Adipose tissue (tissue), 3 donors: Measurements from ENCODE around the gene BPIFA3. TPM values are rescaled to one million over a fixed set of nuclear protein-coding genes. Genes with fewer than 3 reads are reported as not detected.

ENCODE experiments used
- H3K27ac ChIP-seq: one replicate; pipeline ENCODE4 v1.5.1; 2013; ENCODE audit warnings: low read depth, low read length
- WGBS, 3 donors: extraction: QIAGEN DNeasy Blood & Tissue Kit; methylation state at CpG; one replicate each; pipeline ENCODE4 v1.1.7; 2013; 5-methylcytosine and 5-hydroxymethylcytosine counted together
- polyA plus RNA-seq, 3 donors: library from polyadenylated mRNA; stranded (reverse); fragments of 200-250 nt; gene quantifications; one replicate each; pipeline ENCODE4 v1.2.3, GENCODE V29; 2013
- donor health status: healthy with polysubstance abuse.
- donor health status: Bipolar disorder and iron deficiency.
- donor health status: healthy.

The BPIFA3 gene
- polyA plus RNA-seq, 3 donors = not detected

DNA sequence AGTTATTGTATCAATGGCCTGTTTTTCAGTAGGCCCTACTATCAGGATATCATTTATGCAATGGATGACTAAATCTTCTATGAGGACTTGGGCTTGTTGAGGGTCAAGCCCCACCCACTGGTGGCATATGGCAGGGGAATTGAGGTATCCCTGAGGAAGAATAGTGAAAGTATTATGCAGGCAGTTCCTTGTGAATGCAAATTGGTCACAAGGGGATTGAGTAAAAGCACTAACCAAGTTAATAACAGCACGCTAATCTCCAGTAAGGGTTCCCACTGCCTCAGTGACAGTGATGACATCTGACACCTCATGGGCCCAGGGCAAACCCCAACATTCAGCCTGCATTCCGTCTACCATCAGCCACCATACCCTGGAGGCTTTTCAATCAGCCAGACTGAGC lies 33.5 kb downstream of the BPIFA3 start:
- H3K27ac ChIP-seq = no peak overlapping the region
- WGBS, 3 donors = 45 to 53% (median 48%) methylated on average over 2 of the region's 2 CpGs

DNA sequence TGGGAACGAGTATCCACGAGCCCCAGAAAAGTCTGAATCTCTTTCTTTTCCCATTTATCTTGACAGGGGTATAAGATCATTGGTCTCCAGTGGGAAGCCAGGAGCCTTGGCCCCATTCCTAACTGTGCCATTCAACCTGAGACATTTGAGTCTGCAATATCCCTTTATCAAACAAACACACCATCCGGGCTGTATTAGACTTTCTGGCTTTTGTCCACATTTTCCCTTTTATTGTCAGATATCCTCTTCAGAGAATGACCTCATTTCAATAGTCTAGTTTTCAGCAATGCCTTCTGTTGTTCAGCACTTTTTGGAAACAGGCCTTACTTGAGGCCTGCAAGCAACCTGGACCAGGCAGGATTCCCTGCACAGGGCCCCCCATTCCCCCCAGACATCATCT lies 34.3 kb downstream of the BPIFA3 start:
- no peak overlapping the region for H3K27ac ChIP-seq
- 59 to 73% (median 68%) methylated on average over 3 of the region's 3 CpGs for WGBS, 3 donors

DNA sequence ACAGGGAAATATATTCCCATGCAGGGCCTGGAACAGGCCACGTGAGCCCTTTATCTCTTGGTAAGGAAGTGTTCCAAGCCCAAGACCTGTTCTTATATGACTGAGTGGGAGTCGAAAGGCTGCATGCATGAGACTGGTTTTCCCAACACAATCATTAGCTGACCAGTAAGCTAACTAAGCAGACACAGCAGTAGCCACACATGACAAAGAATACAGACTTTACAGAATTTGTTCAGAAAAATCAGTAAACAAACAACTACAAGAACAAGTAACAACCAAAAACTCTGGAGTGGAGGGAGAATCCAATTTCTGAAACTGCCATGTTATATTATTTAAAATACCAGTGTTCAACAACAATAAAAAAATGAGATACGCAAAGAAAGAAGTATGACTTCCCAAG lies 35.3 kb downstream of the BPIFA3 start:
- H3K27ac ChIP-seq = no peak overlapping the region
- 80 to 88% (median 84%) methylated on average over 3 of the region's 3 CpGs for WGBS, 3 donors

DNA sequence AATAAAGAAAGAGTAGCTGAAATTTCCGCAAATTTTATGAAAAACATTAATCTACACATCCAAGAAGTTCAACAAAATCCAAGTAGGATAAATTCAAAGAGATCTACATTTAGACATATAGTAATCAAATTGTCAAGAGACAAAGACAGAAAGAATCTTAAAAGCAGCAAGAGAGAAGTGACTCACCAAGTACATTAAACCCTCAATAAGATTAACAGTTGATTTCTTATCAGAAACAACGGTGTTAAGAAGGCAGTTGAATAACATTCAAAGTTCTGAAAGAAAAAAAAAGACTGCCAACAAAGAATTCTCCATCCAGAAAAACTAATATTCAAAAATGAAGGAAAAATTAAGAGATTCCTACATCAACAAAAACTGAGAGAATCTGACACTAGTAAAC lies 37.9 kb downstream of the BPIFA3 start:
- WGBS, 3 donors = 58 to 77% (median 73%) methylated on average over 2 of the region's 2 CpGs
- H3K27ac ChIP-seq = no peak overlapping the region

DNA sequence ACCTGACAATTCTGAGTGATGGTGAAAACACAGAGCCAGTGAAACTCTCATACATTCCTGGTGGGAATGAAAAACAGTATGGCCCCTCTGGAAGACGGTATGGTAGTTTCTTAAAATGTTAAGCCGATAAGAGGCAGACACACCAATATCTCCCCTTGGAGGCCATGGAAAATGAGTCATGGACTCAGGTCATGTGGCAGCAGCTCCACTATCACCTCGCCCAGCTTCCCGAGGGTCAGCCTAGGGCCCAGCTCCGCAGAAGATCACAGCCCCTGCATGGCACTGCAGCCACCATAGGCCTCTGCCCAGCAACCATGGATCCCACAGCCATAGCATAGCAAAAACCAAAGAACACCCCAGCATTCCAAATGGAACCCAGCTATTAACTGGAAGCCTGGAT lies 40.1 kb downstream of the BPIFA3 start:
- WGBS, 3 donors = 81 to 86% (median 83%) methylated on average over 5 of the region's 5 CpGs

DNA sequence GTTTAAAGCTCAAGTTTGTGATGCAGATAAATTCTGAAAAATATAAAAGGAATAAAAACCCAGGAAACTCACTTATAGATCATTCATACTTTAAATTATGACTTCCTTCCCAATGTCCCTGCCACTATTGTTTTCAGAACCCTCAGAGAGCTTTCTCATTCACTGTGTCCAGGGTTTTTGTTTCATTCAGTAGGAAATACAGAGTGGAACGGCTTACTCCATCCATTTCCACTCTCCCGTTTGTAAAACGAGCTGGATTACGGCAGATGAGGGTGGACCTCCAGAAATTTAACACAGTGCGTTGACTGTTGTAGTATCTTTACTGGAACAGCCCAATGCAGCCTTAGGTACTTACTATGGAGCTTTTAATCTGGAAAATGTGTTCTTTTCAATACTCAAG lies 42.2 kb downstream of the BPIFA3 start:
- 47 to 72% (median 53%) methylated on average over 5 of the region's 5 CpGs for WGBS, 3 donors
- no peak overlapping the region for H3K27ac ChIP-seq

More for the DNA sequence above, 40.1 kb downstream of the BPIFA3 start:
- no peak overlapping the region for H3K27ac ChIP-seq

DNA sequence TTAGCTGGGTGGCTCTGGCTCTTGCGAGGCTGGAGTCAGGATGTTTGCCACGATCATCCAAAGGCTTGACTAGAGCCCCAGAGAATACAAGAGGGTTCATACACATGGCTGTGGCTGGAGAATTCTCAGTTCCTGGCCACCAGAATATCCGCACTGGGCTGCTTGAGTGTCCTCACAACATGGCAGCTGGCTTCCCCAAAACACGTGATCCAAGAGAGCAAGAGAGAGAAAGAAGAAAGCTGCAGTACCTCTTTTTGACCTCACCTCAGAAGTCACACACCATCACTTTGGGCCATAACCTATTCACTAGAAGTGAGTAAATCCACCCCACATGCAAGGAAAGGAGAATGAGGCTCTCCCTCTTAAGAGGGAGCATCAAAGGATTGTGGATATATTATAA lies 44.3 kb downstream of the BPIFA3 start:
- no peak overlapping the region for H3K27ac ChIP-seq
- 59 to 74% (median 72%) methylated on average over 4 of the region's 4 CpGs for WGBS, 3 donors

DNA sequence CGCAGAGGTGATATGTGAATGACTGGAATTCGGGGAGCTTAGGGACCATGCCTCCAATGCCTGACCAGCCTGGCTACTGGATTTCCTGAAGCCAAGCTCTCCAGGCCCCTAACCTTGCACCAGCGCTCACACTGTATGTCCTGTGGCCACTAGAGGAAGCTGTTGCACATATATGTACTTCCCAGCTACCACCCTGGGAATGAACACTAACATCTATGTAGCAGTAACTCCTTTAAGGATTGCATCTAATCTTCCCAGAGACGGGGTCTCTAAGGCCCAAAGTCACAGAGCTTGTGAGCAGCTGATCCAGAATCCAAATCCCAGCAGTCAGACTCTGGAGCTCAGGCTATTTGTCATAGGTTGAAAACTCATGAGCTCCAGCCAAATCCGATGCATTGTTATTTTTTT lies 45.5 kb downstream of the BPIFA3 start:
- WGBS, 3 donors = 14 to 23% (median 21%) methylated on average over 5 of the region's 5 CpGs
- no peak overlapping the region for H3K27ac ChIP-seq

DNA sequence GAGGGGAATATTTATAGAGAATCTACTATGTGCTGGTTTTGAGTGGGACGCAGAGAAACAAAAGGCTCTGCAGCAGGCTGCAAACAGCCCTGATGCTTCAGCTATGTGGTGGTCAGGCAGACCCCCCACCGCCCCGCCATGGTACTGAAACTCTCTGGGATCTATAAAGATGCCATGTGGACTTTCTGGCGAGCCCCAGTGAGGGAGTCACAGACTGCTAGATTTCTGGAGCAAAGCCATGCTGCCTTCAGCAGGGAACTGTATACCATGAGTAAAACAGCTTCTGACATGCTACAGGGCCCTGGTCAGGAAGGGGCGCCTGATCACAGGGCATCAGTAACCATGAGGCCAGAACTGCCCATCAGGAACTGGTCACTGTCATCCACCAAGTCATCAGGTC lies 46.6 kb downstream of the BPIFA3 start:
- WGBS, 3 donors = 76 to 86% (median 77%) methylated on average over 5 of the region's 5 CpGs
- no peak overlapping the region for H3K27ac ChIP-seq

DNA sequence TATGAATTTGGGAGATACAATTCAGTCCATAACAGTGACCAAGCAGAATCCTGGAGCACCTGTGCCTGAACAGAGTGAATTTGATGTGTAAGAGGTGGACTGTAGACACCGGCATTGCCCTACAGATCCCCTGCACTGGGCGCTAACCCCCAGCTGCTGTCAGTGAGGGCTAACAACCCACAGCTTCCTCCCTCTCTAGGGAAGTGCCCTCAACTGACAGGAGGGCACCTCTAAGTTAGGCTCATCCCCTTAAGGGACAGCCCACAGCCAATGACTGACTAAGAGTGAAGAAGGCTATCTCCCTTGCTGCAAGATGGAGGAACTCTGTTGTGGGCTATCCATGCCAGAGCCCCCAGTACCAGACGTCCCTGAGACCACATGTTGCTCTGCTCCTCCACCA lies 50.5 kb downstream of the BPIFA3 start:
- no peak overlapping the region for H3K27ac ChIP-seq
- 37 to 63% (median 40%) methylated on average over 3 of the region's 3 CpGs for WGBS, 3 donors

DNA sequence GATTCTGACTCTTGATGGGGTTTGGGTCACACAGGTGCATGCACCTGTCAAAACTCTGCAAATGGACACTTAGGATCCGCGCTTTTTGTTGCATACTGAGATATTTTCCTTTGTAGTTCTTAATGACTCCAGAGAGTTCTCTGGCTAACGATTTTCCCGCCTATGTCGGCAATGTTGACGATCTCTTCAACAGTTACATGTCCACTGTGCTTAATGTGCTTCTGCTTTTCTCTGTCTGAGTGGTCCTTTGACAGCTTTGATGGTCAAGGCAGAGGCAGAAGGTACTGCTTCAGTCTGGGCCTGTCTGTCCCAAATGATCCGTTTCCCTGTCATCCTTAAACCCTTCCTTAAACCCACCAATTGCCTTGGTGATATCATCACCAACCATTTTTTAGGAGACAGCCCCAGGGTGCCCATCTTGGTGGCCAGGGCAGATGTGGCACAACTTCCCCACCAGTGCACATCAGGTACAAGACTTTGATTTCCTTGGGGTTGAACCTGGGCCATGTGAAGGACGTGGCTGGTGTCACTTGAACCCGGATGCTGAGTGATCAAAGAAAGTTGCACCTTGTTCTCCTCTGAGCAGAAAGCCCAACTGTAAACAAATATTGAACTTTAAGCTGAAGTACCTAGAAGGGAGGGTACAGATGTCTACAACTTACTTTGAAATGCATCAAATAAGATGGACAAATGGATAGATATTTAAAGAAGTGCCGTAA lies 55.2 kb downstream of the BPIFA3 start:
- 80 to 82% (median 81%) methylated on average over 10 of the region's 10 CpGs for whole genome bisulfite sequencing, 3 donors
- no peak overlapping the region for H3K27ac ChIP-seq

DNA sequence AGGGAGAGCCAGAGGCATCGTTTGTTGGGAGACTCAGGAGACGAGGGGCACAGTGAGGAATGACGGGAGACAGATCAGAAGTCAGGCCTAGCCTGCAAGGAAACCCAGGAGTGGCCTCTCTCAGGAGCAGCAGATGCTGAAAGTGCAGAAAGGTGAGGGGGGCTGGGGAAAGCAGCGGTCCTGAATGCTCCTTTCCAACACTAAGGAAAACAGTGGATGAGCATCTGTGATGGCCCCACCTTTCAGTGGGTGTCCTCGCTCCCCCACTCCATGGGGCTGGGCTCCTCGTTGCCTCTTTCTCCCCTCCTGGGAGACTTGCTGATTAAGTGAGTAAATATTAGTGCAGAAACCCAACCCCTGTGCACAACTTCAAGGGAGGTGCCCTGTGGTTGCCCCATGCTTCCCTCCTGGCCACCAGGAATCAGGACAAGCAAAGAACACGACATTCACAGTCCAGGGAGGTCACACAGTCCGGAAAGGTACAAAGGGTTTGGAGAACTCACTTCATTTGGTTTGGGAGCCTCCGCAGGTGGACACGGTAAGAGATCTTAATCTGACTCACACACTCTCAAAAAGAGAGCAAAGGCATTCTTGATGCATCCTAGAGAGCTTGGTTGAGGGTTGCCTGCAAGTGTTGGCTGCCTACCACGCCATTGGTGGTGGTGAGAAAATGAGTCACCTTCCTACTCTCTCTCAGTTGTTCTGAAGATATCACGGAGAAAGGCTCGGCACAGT lies 56.1 kb downstream of the BPIFA3 start:
- H3K27ac ChIP-seq = no peak overlapping the region
- 57 to 70% (median 64%) methylated on average over 13 of the region's 13 CpGs for WGBS, 3 donors

DNA sequence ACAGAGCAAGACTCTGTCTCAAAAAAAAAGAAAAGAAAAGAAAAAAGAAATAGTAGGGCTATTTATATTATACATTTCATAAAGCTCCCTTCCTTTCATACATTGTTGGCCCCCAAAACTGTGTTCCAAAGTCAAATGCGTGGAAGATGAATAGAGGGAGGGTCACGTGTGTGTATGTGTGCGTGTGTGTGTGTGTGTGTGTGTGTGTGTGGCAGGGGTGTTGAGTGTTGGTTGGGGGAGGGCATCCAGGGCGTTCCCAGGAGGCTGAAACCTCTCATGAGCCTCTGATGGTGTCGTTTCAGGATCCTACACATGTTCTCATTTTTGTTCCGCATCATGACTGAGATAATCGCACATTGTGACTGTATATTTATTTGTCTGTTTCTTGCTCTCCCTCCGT lies 58.1 kb downstream of the BPIFA3 start:
- H3K27ac ChIP-seq = no peak overlapping the region
- WGBS, 3 donors = 74 to 80% (median 78%) methylated on average over 8 of the region's 8 CpGs

DNA sequence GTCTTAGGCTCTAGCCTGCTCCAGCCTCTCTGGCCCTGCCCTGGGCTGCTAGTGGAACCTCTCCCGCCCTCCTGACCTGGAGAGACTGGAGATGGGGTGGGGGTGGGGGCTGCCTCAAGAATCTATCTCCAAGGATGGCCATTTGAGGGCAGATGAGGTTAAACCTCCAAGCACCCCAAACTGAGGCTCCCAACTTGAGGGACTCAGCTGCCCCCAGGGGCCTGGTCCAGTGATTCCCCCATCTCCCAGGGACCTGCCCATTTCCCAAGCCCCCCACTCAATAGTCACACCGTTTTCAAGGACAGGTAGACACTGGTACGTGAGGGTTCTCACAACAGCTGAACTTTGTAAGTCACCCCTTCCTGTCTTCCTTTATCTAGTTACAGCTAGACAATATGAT lies 58.7 kb downstream of the BPIFA3 start:
- H3K27ac ChIP-seq = no peak overlapping the region
- 60 to 75% (median 61%) methylated on average over 3 of the region's 3 CpGs for WGBS, 3 donors

DNA sequence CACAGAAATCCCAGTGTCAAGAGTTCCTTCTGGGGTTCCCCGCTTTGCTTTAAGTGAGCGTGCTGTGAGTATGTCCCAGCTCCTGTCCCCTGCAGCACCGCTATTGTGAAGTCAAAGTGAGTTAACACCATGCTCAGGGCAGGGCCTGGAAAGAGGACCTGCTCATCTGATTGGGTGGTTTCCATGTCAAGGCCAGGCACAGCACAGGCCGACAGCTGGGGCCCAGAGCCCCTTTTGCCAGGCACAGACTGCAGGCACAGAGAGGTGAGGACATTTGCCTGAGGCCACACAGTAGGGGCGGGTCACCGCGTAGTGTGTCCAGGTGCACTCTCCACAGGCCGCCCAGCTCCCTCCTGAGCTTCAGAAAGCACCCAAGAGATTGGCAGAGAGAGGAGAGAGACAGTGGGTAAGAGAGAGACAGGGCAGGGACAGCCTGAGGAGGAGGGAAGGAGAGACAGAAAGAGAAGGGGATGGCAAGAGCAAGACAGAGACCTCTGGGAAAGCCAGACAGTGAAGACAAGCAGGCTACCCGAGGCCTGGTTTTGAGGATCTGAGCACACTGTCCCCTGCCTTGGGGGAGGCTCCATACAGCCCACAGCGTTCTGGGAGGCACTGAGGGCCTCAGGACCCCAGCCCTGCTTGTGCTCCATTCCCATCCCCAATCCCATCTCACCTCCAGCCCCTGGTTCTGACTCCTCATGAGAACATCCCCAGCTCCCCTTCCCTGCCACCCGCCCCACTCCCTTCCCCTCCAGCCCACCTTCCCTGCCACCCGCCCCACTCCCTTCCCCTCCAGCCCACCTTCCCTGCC lies 59.4 kb downstream of the BPIFA3 start:
- WGBS, 3 donors = 74 to 80% (median 79%) methylated on average over 10 to 12 of the region's 12 CpGs
- no peak overlapping the region for H3K27ac ChIP-seq

Other genes starting within 250 kb of the BPIFA3 start
- not detected for gene SUN5, start 212.9 kb upstream of the BPIFA3 start, polyA plus RNA-seq
- gene BPIFB2, start 209.6 kb upstream of the BPIFA3 start, polyA plus RNA-seq = not detected
- gene BPIFB6, start 185.7 kb upstream of the BPIFA3 start, polyA plus RNA-seq = not detected
- gene BPIFB3, start 163.4 kb upstream of the BPIFA3 start, polyA plus RNA-seq = not detected
- under 1 TPM in 1 of 3 donors, not detected in 2; 0.12 TPM for gene BPIFB4, start 137.7 kb upstream of the BPIFA3 start, polyA plus RNA-seq
- not detected for gene BPIFA2, start 49.2 kb upstream of the BPIFA3 start, polyA plus RNA-seq
- gene BPIFA1, start 18.6 kb downstream of the BPIFA3 start, polyA plus RNA-seq = not detected
- gene BPIFB1, start 65.9 kb downstream of the BPIFA3 start, polyA plus RNA-seq = under 1 TPM; 0.22 to 0.60 (median 0.39) TPM
- gene CDK5RAP1, start 184.2 kb downstream of the BPIFA3 start, polyA plus RNA-seq = 10 to 100 TPM; 10.9 to 21.3 (median 20.7) TPM
- gene SNTA1, start 226.4 kb downstream of the BPIFA3 start, polyA plus RNA-seq = 10 to 100 TPM in 2 of 3 donors, 1 to 10 TPM in 1; 8.1 to 47.4 (median 34.3) TPM